Activated CD8-positive, alpha-beta memory T cell treated with anti-CD3 and anti-CD28 coated beads, Interleukin-2, amount 50 U/mL, for 24 hours (primary cell): ENCODE measurements around the gene NT5C2.
"Not testable (repeated sequence)": the region's sequence is repeated elsewhere in the genome, so short reads cannot be mapped to it uniquely, and the experiment has no call there.

Experiments
- DNase-seq: peaks from one replicate; pipeline ENCODE4 v3.0.0-alpha.2; 2020; ENCODE audit errors: extremely low read depth

Gene NT5C2

GRCh38 chr10:103202319-103202718 lies 9.2 kb upstream of the NT5C2 start:
- DNase-seq: no peak

GRCh38 chr10:103199488-103199887 lies 6.4 kb upstream of the NT5C2 start:
- no peak for DNase-seq

DNA sequence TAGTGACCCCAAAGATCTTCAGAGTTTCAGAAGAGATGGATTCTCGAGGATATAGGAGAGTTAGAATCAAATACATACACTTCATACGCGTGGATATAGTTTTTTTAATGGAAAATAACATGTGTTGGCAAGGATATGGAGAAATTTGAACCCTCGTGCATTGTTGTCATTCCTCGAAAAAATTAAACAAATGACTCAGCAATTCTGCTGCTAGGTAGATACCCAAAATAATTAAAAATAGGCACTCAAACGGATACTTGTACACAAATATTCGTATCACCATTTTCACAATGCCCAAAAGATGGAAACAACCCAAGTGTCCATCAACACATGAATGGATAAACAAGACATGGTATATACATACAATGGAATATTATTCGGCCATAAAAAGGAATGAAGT lies 5.6 kb upstream of the NT5C2 start:
- no peak for DNase-seq

- DNase-seq: no peak
Measured at GRCh38 chr10:103197903-103198302, 4.8 kb upstream of the NT5C2 start.

DNA sequence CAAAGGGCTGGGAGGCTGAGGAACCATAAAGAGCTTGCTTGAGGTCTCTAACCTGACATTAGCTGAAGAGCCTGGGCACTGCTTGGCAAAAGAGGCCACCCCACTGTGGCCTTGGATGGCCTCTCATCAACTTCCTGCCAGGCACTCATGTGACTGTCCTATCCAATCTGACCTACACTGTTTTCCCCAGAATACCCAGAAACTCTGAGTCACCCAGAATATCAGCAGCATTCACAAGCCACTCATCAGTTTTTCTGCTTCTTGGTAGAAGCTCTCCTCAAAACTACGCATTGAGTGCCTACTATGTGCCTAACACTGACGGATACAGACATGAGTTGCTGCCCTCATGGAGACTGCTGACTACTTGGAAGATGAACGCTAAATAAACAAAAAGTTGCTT lies 4.1 kb upstream of the NT5C2 start:
- DNase-seq: no peak

- DNase-seq: no peak
Measured at GRCh38 chr10:103196516-103196915, 3.4 kb upstream of the NT5C2 start.

GRCh38 chr10:103193820-103194529 lies 903 bp upstream of the NT5C2 start:
- DNase-seq: no peak

DNA sequence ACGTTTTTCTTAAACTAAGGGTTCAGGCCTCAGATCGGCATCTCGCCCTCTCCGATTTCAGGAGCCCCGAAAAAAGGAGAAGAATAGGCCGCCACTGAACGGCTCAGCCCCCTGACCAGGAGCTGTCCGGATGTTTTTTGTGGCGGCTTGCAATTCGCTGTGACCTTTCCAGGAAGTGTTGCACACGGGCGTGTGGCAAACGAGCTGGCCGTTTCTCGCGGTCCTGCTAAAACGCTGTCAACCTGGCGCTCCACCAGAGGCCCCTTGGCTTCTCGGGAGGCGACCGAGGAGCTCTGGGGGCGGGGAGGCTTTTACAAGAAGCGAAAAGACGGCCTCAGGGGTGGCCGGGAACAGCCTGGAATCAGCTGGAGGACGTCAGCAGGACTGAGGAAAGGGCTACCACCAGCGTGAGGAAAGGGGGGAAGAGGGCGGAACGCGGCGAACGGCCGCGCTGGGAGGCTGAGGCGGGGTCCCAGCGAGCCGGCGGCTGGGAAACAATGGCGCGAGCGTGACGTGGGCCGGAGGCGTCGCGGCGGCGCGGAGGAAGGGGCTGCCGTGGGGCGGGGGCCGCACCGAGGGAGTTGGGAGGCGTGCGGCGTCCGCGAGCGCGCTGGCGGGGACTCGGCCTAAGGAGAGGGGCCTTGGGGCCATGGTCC lies 493 bp downstream of the NT5C2 start:
- DNase-seq: no peak

GRCh38 chr10:103192089-103192450 lies 1.0 kb downstream of the NT5C2 start:
- DNase-seq: no peak

GRCh38 chr10:103191198-103191597 lies 1.9 kb downstream of the NT5C2 start:
- not testable (repeated sequence) for DNase-seq

DNA sequence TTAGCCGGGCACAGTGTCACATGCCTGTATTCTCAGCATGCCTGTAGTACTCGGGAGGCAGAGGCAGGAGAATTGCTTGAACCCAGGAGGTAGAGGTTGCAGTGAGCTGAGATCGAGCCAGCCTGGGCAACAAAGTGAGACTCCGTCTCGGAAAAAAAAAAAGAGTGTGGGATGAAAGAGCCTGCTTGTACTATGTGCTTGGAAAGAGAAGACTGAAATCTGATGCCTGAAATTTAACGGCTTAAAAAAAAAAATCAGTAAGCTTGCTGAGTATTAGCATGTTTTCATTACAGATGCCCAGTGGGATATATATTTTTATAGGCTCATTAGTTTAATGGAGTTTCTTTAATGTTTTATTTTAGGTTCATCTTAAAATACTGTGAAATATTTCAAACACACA lies 4.2 kb downstream of the NT5C2 start:
- DNase-seq: no peak

DNA sequence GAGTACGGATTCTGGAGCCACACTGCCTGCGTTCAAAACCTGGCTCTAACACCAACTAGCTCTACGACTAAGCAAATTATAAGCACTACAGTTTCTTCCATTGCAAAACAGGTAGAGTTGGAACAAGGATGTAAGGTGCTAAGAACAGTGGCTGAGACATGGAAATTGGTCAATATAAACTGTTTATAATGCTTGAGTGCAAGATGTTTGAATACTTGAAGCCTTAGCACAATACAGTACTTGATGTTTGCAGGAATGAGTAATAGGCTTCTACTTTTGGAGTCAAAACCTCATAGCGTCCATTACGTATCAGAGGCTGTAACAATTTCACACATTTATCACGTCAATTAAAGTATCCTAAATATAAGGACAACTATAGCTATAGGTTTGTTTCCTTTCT lies 6.9 kb downstream of the NT5C2 start:
- DNase-seq: no peak

DNA sequence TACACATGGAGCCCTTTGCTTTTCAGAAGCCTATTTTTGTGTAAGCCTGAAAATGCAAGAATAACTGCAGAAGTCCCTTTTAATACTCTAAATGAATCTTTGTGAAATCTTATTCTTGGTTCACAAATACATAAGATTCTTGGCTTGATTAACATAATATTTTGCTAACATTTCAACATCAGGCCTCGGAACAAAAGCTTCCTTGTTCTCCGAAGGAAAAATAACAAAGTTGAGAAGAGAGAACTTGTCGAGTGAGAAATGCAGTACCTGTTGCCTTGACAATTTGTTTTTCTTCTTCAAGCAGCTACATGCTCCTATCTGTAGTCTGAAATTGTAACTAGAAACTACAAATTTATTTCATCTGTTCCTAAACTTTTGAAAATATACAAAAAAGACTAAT lies 8.5 kb downstream of the NT5C2 start:
- no peak for DNase-seq

DNA sequence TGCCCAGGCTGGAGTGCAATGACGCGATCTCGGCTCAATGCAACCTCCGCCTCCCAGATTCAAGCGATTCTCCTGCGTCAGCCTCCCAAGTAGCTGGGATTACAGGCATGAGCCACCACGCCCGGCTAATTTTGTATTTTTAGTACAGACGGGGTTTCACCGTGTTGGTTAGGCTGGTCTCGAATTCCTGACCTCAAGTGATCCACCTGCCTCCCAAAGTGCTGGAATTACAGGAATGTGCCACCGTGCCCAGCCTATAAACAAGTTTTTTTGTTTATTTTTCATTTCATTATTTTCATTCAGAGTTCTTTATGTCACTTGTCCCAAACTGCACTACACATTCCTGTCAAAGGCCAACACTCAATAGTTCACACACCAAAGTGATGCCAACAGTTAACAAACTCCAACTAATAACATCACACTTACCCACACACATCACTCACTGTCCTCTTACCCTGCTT lies 9.1 kb downstream of the NT5C2 start:
- not testable (repeated sequence) for DNase-seq

DNA sequence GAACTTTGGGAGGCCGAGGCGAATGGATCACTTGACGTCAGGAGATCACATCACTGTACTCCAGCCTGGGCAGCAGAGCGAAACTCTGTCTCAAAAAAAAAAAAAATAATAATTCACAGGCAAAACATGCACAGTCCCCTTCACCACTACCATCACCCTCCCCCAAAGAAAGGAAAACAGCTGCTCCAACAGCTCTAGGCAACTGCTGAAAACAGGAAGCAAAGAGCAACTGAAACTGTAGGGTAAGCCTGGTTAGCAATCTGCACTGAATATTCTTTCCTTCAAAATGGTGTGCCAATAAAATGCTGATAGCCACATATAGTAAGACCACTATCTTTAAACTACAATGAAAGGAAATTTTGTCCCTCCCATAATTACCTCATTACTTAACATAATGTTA lies 11.8 kb downstream of the NT5C2 start:
- no peak for DNase-seq

- no peak for DNase-seq
Measured at GRCh38 chr10:103180491-103180890, 12.6 kb downstream of the NT5C2 start.

GRCh38 chr10:103177123-103177522 lies 15.9 kb downstream of the NT5C2 start:
- no peak for DNase-seq

GRCh38 chr10:103175580-103176285 lies 17.3 kb downstream of the NT5C2 start:
- no peak for DNase-seq

- DNase-seq: not testable (repeated sequence)
Measured at GRCh38 chr10:103174324-103174723, 18.7 kb downstream of the NT5C2 start.

DNA sequence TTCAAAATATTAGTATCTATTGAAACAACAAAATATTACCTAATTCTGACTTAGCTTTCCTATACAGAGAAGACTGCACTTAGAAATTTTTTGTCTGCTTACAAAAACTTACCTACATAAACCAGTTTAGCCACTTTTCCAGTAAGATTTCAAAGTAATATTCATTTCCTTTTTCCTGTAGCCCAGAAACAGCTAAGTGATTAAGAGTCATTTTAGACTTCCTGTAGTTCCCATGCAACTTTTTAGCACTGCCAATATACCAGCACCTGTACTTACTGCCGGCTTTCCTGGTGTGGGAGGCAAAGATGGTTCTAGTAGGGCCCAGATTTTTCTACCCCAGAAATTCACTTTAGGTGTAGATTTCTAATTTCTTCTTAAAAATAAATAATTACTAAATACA lies 21.8 kb downstream of the NT5C2 start:
- DNase-seq: no peak

DNA sequence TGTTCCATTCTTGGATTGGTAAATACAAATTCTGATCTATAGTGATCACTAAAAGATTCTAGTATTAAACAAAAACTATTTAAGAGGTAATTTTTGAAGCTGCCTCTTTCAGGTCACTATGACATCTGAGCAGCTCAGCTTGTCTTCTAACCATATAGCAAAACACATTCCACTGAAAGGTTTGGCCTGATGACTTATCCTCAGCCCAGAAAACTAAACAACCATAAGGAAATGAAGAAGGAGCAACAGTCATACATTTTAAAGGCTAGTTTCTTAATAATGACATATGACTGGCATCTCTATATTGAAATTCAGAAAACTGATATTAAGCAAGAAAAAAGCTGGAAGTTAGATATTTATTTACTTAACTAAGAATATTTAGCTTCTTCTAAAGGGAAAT lies 24.6 kb downstream of the NT5C2 start:
- no peak for DNase-seq

DNA sequence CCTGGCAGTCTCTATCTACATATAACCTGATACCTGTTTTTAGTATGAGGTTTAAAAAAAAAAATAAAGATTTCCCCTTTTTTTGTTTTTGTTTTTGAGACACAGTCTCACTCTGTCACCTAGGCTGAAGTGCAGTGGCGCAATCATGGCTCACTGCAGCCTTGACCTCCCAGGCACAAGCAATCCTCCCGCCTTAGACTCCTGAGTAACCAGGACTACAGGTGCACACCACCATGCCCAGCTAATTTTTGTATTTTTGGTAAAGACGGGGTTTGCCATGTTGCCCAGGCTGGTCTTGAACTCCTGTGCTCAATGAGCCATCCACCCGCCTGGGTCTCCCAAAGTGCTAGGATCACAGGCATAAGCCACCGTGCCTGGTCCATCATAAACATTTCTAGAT lies 25.5 kb downstream of the NT5C2 start:
- not testable (repeated sequence) for DNase-seq

- no peak for DNase-seq
Measured at GRCh38 chr10:103166523-103166922, 26.5 kb downstream of the NT5C2 start.
